HepG2 (cell line): Measurements from ENCODE around the gene CD99L2. TPM values are rescaled to one million over a fixed set of nuclear protein-coding genes. Genes with fewer than 3 reads are reported as not detected.

ENCODE experiments used
- ATAC-seq: fragments of 200-7000 bp; cut with Tn5 transposase; 3 replicates; pipeline ENCODE4 v1.9.1; 2020; ENCODE audit warnings: mild to moderate bottlenecking, moderate library complexity
- BruUV-seq: library from RNA; stranded (reverse); fragments of 400-500 nt; replicated peaks from 2 replicates; lab custom pipeline; 2021; lab: Mats Ljungman, UMichigan
- CTCF ChIA-PET: fragments of 300-600 bp; formaldehyde crosslinking; extraction: SDS; loops from one replicate; lab custom pipeline; 2021; ENCODE audit warnings: low total read pairs, inconsistent platforms, low intra/inter-chr PET ratio; lab: Yijun Ruan, JAX
- POLR2A ChIA-PET: fragments of 350-600 bp; sonication (Branson Sonifier 250); formaldehyde crosslinking; loops from one replicate; lab custom pipeline; 2020; ENCODE audit warnings: antibody characterized with exemption, inconsistent platforms; lab: Yijun Ruan, JAX
- DNase-seq: peaks from one replicate; pipeline ENCODE4 v3.0.0-alpha.2; 2015; ENCODE audit warnings: low spot score
- FAIRE-seq: peaks from 3 replicates; lab custom pipeline; 2011; peaks lifted over from hg19 to GRCh38; lab: Jason Lieb, UNC
- H2AFZ ChIP-seq: one replicate; pipeline ENCODE4 v1.6.1; 2011; ENCODE audit warnings: low read length, inconsistent platforms
- H3K27ac ChIP-seq: fragments of 300-600 bp; 3 replicates; pipeline ENCODE4 v1.8.0; 2011; ENCODE audit warnings: mixed run types, mild to moderate bottlenecking, mixed read lengths, low read length, inconsistent platforms; ENCODE audit not compliant: insufficient read depth; ENCODE audit errors: extremely low read length
- H3K27me3 ChIP-seq, 2 experiments: fragments of 200-600 bp in 1 of 2; 2 replicates in 1 of 2; 3 replicates in 1 of 2; pipeline versions ENCODE4 v1.6.0 to v1.8.0; 2011; ENCODE audit warnings: low read length in 2 of 2, mild to moderate bottlenecking in 2 of 2, moderate library complexity in 2 of 2, inconsistent platforms in 1 of 2; ENCODE audit not compliant: insufficient read depth in 2 of 2, control insufficient read depth in 1 of 2
- H3K36me3 ChIP-seq, 2 experiments: fragments of 200-600 bp in 1 of 2; replicated peaks in 1 of 2; 2 replicates in 1 of 2; 3 replicates in 1 of 2; pipeline versions ENCODE4 v1.5.1 to v1.8.0; 2011; ENCODE audit warnings: low read length in 2 of 2, inconsistent platforms in 1 of 2; ENCODE audit not compliant: insufficient read depth in 2 of 2, control insufficient read depth in 1 of 2
- H3K4me1 ChIP-seq: 2 replicates; pipeline ENCODE4 v1.5.1; 2012; ENCODE audit warnings: low read length, inconsistent platforms; ENCODE audit not compliant: insufficient read depth
- H3K4me2 ChIP-seq: 2 replicates; pipeline ENCODE4 v1.6.0; 2011; ENCODE audit warnings: low read depth, low read length, inconsistent platforms
- H3K4me3 ChIP-seq, 3 experiments: fragments of 200-600 bp in 1 of 3; sonication (generic), shearing (Covaris generic) in 1 of 3; replicated peaks in 1 of 3; 2 replicates each; pipeline ENCODE4 v1.5.1; 2011 to 2016; ENCODE audit warnings: low read length in 3 of 3, inconsistent platforms in 2 of 3, low read depth in 2 of 3, mild to moderate bottlenecking in 2 of 3, control low read depth in 1 of 3, mixed read lengths in 1 of 3; ENCODE audit not compliant: insufficient read depth in 1 of 3
- H3K79me2 ChIP-seq: one replicate; pipeline ENCODE4 v1.6.1; 2011; ENCODE audit warnings: low read length, inconsistent platforms; ENCODE audit not compliant: insufficient read depth
- H3K9ac ChIP-seq: 2 replicates; pipeline ENCODE4 v1.6.0; 2011; ENCODE audit warnings: mild to moderate bottlenecking, low read depth, low read length, inconsistent platforms; ENCODE audit not compliant: insufficient read depth
- H3K9me3 ChIP-seq: 2 replicates; pipeline ENCODE4 v1.5.1; 2012; ENCODE audit warnings: mild to moderate bottlenecking, low read length
- H4K20me1 ChIP-seq: 2 replicates; pipeline ENCODE4 v1.6.0; 2011; ENCODE audit warnings: inconsistent platforms, mild to moderate bottlenecking, low read length, moderate library complexity; ENCODE audit not compliant: insufficient read depth
- ARHGAP35 ChIP-seq: sonication (generic); formaldehyde crosslinking; IDR thresholded peaks from 2 replicates; pipeline ENCODE4 v1.9.0; 2022; ENCODE audit warnings: mild to moderate bottlenecking, inconsistent platforms, moderate library complexity, missing genetic modification reagents, borderline replicate concordance
- HNRNPL ChIP-seq: fragments of 200-400 bp; formaldehyde crosslinking; IDR thresholded peaks from 2 replicates; pipeline ENCODE4 v1.6.1; 2017; ENCODE audit warnings: mild to moderate bottlenecking, low read depth, low read length
- KDM5A ChIP-seq: fragments of 200-600 bp; sonication (generic); IDR thresholded peaks from 2 replicates; pipeline ENCODE4 v1.7.0; 2018; ENCODE audit warnings: antibody characterized with exemption, mild to moderate bottlenecking, low read length, borderline replicate concordance
- MATR3 ChIP-seq: sonication (generic); formaldehyde crosslinking; IDR thresholded peaks from 2 replicates; pipeline ENCODE4 v1.4.0; 2020; ENCODE audit warnings: missing genetic modification reagents
- NFATC3 ChIP-seq: sonication (generic); formaldehyde crosslinking; IDR thresholded peaks from 2 replicates; pipeline ENCODE4 v1.5.1; 2020; ENCODE audit warnings: mild to moderate bottlenecking, missing genetic modification reagents
- NR2F2 ChIP-seq: IDR thresholded peaks from 2 replicates; pipeline ENCODE4 v1.6.1; 2012; ENCODE audit warnings: low read depth, inconsistent platforms, borderline replicate concordance
- SCMH1 ChIP-seq: sonication (generic); formaldehyde crosslinking; IDR thresholded peaks from 2 replicates; pipeline ENCODE4 v1.9.0; 2021; ENCODE audit warnings: missing genetic modification reagents, mild to moderate bottlenecking, borderline replicate concordance
- SMYD3 ChIP-seq: sonication (generic); formaldehyde crosslinking; IDR thresholded peaks from 2 replicates; pipeline ENCODE4 v1.8.1; 2023; ENCODE audit warnings: mild to moderate bottlenecking, missing genetic modification reagents
- ZFP90 ChIP-seq: sonication (generic); formaldehyde crosslinking; IDR thresholded peaks from 2 replicates; pipeline ENCODE4 v1.8.0; 2022; ENCODE audit warnings: missing genetic modification reagents, mild to moderate bottlenecking, inconsistent platforms, borderline replicate concordance
- ZNF775 ChIP-seq: sonication (generic); formaldehyde crosslinking; IDR thresholded peaks from 2 replicates; pipeline ENCODE4 v1.4.0; 2020; ENCODE audit warnings: missing genetic modification reagents, mild to moderate bottlenecking, moderate library complexity, borderline replicate concordance
- whole genome bisulfite sequencing: methylation state at CpG from one replicate; pipeline ENCODE4 v1.1.6; 2017; ENCODE audit warnings: low lambda C conversion rate; 5-methylcytosine and 5-hydroxymethylcytosine counted together
- in situ Hi-C: cut with HindIII; loops from 2 replicates; pipeline ENCODE4 v1.10.0; 2017; ENCODE audit warnings: low pct_unique_long_range_greater_than_20kb; ENCODE audit not compliant: extremely low pct_ligation_motif_present
- intact Hi-C: fragments of 100-400 bp; cut with micrococcal nuclease; formaldehyde crosslinking; loops from one replicate; pipeline ENCODE4 v1.10.0; 2022; ENCODE audit not compliant: unreplicated experiment
- polyA plus RNA-seq, 8 experiments: library from polyadenylated mRNA; depleted of rRNA in 3 of 8; stranded (reverse) in 7 of 8; unstranded in 1 of 8; fragments of >200 nt; fragmentation: Illumina TruSeq in 4 of 8; extraction: Trizol in 4 of 8; gene quantifications; 2 replicates each; pipeline versions ENCODE4 v1.2.1 to v1.2.3, GENCODE V29; 2011 to 2016; ENCODE audit warnings: low read depth in 4 of 8, missing spikeins in 1 of 8, mixed read lengths in 1 of 8; ENCODE audit not compliant: insufficient read depth in 1 of 8
- total RNA-seq, 5 experiments: library from RNA; depleted of rRNA; stranded (reverse); fragments of >200 nt; fragmentation: Illumina TruSeq; extraction: Trizol; gene quantifications; 2 replicates each; pipeline ENCODE4 v1.2.3, GENCODE V29; 2016; ENCODE audit warnings: low read depth in 1 of 5
- TF ChIP-seq, protein P1 (sequence below): sonication (generic); formaldehyde crosslinking; IDR thresholded peaks from 2 replicates; pipeline ENCODE4 v1.8.0; 2022; ENCODE audit warnings: mild to moderate bottlenecking, missing genetic modification reagents, moderate library complexity
- TF ChIP-seq, protein P2 (sequence below): sonication (generic); formaldehyde crosslinking; IDR thresholded peaks from 2 replicates; pipeline ENCODE4 v1.8.0; 2022; ENCODE audit warnings: missing genetic modification reagents, mild to moderate bottlenecking, inconsistent platforms, borderline replicate concordance

Gene CD99L2
- total and polyA plus RNA-seq, 2 of the 13 experiments (the other 11 are each of a cell fraction or from before 2014, with no cell fraction given), result 6.9 to 7.6 TPM

GRCh38 chrX:150761819-150762216 lies 136.7 kb downstream of the CD99L2 start (continued):
- TF ChIP-seq ARHGAP35 (no peak), HNRNPL (no peak)

- Histone ChIP-seq H3K27me3 (no peaks in the 10 kb centered on the region), H3K4me3 (no peak overlapping the region), H3K4me2 (no peak overlapping the region), H2AFZ (no peak overlapping the region), H3K4me1 (no peaks in the 10 kb centered on the region), H3K9ac (no peak overlapping the region), H3K9me3 (no peaks in the 10 kb centered on the region), H3K27ac (no peak overlapping the region), H3K79me2 (no peaks in the 10 kb centered on the region), H4K20me1 (no peaks in the 10 kb centered on the region), H3K36me3 (no peaks in the 10 kb centered on the region; a peak in 1 of 5 replicates)
- no TSS peak for BruUV-seq
- DNase-seq, result no peak
- intact Hi-C loops, result no loop called here
- FAIRE-seq, result no peak
- in situ Hi-C loops, result no loop called here
- ChIA-PET POLR2A (no interaction called here), CTCF (no interaction called here)
- 100% methylated on average over 1 of the region's 7 CpGs for WGBS
- no peak for ATAC-seq
- no peak for TF ChIP-seq ZFP90
- TF ChIP-seq, protein P1, sequence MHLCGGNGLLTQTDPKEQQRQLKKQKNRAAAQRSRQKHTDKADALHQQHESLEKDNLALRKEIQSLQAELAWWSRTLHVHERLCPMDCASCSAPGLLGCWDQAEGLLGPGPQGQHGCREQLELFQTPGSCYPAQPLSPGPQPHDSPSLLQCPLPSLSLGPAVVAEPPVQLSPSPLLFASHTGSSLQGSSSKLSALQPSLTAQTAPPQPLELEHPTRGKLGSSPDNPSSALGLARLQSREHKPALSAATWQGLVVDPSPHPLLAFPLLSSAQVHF, result no peak
- TF ChIP-seq ZNF775 (CRISPR knock-in tag), result no peak
- no peak for TF ChIP-seq SMYD3
- TF ChIP-seq KDM5A, result no peak
- no peak for TF ChIP-seq SCMH1 (CRISPR knock-in tag)
- TF ChIP-seq NR2F2, result no peak
- TF ChIP-seq NFATC3, result no peak
- TF ChIP-seq, protein P2, sequence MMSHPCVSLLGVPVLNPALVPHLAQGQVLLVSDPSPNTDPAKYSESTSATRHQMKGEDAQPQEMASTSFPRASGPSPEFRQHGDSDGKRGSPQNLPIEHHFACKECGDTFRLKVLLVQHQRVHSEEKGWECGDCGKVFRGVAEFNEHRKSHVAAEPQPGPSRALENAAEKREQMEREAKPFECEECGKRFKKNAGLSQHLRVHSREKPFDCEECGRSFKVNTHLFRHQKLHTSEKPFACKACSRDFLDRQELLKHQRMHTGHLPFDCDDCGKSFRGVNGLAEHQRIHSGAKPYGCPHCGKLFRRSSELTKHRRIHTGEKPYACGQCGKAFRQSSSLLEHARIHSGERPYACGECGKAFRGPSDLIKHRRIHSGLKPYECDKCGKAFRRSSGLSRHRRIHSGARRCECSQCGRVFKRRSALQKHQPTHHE (CRISPR knock-in tag), result no peak
- no peak for TF ChIP-seq MATR3 (CRISPR knock-in tag)
Measured at GRCh38 chrX:150761176-150761818, 137.2 kb downstream of the CD99L2 start.
